ENCODE measurements around the gene KCNJ8.
"Not testable (repeated sequence)": the region's sequence is repeated elsewhere in the genome, so short reads cannot be mapped to it uniquely, and the experiment has no call there.

The KCNJ8 gene

DNA sequence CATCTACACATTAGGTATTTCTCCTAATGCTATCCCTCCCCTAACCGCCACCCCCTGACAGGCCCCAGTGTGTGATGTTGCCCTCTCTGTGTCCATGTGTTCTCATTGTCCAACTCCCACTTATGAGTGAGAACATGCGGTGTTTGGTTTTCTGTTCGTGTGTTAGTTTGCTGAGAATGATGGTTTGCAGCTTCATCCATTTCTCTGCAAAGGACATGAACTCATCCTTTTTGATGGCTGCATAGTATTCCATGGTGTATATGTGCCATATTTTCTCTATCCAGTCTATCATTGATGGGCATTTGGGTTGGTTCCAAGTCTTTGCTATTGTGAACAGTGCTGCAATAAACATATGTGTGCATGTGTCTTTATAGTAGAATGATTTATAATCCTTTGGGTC lies 8.2 kb upstream of the KCNJ8 start:
- DNase-seq, result not testable (repeated sequence)

DNA sequence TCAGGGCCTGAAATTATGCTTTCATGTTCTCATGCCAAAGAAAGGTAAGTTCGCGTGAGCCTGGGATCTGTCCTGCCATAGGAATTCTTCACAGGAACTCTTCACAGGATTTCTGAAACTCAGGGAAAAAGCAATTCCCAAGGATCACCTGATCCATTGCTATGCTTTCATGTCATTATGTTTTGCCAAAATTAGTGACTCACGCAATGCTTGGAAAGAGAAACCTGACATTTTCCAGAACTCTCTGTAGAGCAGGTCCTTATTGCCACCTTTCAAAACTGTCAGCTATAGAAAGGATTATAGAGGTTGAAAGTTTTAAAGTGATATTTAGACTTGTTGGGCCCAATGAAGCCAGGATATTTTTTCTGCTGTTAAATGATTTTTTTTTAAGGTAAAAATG lies 6.3 kb upstream of the KCNJ8 start:
- no peak for DNase-seq

DNA sequence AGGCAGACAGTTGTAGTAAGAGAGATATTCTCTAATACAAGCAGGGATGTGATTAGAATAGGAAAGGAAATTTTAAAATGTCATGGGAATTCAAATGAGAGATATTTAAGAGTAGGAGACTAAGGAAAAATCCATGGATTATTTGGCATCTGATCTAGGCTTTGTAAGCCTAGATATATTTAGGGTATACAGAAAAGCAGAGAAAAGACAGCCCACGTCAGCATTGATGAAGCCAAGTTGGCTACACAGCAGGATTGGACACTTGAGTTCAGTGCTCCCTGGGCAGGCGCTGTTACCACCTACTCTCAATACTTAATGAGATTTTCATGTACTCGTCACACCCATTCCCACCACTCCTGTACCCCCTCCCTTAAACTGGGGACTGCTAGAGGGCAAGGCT lies 1.7 kb upstream of the KCNJ8 start:
- DNase-seq, result no peak

DNA sequence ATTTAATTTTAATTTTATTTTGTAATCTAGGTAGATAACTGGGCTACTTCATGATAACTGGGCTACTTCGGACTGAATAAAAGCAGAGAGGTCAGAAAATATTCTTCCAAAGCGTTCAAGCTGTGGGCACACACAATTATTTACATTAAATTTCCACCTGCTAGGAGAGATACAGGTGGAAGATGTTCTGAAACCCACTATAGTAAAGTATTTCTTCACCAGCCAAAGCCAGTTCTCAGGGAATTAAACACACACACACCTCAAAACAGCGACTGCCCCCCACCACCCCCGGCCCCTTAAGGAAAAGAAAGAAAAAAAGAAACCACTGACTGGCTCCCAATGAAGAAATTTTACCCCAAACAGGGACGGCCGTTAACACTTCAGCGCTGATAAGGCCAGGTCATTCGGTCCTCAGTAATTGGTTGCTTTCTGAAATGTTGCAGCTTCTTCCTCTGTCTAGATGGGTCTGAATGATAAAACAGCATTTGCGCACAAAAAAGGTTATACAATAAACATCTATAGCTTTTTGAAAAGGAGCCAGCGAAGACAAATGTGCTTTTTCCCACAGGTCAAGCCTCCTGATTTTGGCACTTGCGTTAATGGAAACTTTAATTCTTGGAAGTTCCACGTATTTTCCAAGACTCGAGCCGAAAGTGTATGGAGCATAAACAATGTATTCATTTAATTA lies 771 bp upstream of the KCNJ8 start:
- no peak for DNase-seq

DNA sequence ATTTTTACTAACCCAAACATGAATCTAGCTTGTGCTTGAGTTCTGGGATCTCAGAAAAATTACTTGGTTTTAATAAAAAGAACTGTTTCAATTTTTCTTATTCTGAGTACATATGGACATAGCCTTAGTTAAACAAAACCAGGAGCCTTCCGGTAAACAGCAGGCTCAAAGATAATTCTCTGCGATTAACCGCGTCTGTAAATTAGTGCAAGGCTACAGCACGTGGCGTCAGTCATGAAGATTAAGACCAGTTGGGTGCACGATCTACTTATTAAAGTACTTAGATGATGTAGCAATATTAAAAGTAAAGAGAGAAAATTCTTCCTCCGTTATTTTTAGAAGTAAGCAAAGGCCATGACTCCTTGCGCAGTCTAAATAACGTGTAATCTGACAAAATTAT lies 700 bp downstream of the KCNJ8 start:
- no peak for DNase-seq

DNA sequence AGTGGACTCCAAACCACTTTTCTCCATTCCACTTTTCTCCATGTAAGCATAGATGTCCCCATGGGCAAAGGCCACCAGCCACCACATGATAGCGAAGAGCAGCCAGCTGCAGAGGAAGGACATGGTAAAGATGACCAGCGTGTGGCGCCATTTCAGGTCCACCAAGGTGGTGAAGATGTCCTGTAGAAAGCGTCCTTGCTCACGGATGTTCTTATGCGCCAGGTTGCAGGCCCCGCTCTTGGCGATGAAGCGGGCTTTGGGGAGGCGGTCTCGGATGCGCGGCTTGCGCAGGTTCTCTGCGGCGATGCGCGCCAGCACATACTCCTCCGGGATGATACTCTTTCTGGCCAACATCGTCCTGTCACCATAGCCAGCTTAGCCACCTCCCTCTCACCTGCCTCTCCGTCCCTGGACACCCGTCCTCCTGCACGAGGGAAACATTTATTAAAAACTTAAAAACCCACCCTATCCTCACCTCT lies 1.2 kb downstream of the KCNJ8 start:
- peak; percentile 25 for DNase-seq

DNA sequence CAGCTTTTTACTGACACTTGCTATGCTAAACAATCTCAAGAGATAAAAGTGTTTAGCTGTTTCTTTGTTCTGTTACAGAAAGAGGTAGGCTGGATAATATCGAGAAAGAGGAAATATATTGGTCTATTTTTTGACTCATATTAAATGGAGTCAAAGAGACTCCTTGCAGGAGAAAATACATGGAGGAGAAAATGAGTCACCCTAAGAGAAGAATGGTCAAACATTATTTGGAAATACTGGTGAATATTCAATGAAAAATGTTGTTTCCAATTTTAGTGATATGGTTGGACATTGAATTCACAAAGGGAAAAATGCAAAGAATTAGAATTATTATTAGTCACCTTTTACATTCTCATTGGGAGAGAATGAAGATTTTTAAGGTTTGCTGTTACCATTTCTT lies 3.2 kb downstream of the KCNJ8 start:
- no peak for DNase-seq

DNA sequence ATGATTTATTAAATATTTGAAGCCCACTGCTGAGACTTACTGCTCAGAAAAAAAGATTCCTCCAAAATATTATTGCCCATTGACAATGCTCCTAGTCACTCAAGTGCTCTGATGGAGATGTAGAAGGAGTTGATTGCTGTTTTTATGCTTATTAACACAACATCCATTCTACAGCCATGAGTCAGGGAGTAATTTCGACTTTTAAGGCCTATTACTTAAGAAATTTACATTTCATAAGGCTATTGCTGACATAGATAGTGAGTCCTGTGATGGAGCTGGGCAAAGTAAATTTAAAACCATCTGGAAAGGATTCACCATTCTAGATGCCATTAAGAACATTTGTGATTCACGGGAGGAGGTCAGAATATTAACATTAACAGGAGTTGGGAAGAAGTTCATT lies 5.2 kb downstream of the KCNJ8 start:
- DNase-seq, result no peak

DNA sequence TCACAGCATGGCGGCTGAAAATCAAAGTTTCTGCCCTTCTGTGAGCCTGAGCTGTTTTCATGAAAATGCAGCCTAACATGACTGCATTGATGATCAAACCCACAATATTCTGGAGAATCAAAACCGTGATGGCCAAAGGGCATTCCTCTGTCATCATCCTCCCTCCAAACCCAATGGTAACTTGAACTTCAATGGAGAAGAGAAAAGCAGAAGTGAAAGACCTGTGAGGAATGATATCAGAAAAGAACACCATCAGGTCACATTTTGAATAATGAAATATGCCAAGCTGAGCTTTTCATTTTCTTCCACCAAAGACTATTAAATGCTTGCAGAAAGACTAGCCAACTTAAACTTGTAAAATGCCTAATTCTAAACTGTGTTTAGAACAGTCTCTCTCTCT lies 8.1 kb downstream of the KCNJ8 start:
- no peak for DNase-seq

DNA sequence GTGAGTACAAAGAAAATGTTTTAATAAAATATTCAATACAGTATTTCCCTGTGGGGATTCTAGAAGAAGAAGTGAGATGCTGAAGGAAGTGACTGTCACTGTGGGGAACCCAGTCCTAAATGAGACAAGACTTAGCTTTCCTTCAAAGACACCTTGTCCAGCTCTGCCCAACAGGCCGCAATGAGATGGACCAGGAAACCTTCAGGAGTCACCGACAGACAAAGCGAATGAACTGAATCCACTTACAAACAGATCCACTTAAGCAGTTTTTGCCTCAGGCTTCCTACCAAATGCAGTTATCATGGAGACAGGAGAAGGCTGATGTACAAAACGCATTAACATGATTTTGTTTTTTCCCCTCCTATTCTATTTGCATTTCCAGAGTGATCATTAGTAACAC lies 9.6 kb downstream of the KCNJ8 start:
- DNase-seq, result no peak

DNA sequence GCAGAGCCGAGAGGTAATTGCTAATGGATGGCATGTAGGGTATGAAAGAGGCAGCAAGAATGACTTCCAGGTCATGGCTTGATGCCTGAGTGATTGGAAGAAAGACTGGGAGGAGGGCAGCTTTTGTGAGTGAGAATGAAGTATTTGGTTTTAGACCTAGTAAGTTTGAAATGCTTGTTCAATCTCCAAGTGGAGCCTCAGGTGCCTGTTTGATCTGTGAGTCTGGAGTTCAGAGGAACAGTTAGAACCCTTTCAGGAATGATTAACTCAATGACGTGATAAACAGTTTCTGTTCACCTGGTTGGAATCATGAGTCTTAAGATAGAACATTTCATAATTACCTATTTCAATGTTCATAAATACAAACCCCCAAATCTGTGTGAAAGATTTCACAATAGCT lies 10.4 kb downstream of the KCNJ8 start:
- no peak for DNase-seq

DNA sequence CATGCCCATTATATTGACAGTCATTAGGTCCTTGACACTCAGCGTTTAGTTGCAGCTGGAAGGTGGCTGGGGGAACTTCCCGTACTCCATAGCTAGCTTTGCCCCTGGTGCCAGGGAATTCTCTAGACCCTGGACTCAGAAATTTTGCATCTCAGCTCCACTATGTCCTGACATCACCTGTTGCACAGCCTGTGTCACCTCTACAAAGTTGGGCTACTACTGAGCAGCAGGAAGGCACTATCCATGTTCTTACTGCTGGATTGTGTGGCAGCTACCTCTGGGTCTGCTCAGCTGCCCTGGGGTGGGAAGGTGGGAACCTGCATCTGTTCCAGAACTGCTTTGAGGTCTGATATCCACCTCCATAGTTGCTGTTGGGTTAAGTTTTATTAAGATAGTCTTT lies 11.0 kb downstream of the KCNJ8 start:
- no peak for DNase-seq

DNA sequence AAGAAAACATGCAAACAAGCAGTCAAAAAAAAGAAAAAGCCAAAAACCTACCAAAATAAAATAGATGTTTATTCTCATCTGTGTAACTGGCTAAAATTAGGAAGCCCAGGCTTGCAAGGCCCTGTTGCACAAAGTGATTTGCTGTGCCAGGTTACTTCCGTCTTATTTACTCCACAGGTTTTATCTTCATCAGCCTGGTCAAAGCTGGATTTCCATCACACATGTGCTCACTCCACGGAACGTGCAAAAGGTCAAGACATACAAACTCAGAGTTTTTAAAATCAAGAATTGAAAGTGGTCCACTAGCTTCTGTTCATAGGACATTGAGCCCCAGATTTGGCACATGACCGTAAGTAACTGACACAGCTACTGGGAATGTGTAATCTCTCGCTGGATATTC lies 14.8 kb downstream of the KCNJ8 start:
- DNase-seq, result no peak

DNA sequence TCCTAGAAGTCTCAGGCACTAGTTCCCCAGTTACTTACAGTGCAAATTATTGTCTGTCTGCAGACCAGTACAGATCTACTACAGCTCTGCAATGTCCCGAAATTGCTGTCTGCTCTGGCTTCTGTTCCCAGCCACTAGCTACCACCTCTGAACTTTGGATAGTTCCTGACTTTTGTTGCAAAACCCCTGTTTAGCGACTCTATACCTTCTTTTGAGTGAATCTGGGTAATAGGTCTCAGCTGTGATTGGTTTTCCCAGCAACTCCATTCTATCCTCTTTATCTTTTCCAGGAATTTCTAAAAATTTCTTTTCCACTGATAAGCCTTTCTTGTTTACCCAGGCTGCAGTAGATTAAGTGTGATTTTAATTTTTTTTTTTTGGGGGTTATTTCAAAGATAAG lies 16.8 kb downstream of the KCNJ8 start:
- no peak for DNase-seq

DNA sequence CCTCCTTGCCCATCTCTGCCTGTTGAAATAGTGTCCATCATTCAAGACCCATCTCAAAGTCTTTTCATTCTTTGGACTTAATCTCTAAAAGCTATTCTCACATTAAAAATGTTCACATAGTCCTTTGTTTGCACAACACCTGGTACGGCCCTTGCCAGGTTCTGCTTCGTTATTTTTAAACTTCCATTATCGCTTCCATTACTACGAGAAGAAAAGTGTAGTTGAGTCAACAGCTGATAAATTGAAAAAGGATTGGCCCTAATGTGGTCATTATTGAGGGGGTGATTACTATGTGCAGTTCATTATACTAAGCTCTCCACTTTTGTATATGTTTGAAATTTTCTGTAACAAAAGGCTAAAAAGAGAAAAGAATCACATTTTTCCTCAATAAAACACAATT lies 17.8 kb downstream of the KCNJ8 start:
- no peak for DNase-seq

DNA sequence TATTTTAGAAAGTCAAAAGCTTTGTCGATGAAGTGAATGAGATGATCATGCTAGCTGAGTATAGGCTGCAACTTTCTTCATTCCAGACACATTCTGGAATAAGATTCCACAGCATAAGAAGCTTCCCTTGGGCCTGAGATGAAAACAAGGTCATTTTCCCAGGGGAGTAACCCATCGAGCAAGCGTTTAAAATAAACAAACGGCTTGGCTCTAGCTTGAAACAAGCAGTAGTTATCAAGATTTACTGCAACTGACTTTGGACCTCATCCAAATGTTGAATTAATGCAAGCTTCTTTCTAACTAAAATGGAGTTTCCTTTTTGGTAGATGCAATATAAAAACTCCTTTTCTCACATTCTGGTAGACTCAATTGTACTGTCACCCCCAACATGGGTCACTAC lies 23.0 kb downstream of the KCNJ8 start:
- DNase-seq, result no peak

DNA sequence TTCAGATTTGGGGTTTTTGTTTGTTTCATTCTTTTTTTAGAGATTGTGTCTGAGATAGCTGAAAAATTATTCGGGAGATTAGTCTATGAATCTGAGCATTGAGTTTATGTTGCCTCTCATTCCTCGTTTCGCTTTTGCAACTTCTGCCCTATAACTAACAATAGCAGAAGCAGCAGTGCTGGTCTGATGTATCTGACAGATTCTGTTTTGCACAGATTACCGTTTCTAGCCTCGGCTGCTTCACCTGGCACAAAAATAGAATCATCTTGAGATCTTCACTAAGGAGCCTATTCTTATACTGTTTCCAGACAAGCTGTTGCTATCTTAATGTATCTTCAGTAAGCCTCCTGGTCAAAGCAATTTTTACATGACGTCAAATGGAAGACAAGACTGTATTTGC lies 29.2 kb downstream of the KCNJ8 start:
- DNase-seq, result no peak

DNA sequence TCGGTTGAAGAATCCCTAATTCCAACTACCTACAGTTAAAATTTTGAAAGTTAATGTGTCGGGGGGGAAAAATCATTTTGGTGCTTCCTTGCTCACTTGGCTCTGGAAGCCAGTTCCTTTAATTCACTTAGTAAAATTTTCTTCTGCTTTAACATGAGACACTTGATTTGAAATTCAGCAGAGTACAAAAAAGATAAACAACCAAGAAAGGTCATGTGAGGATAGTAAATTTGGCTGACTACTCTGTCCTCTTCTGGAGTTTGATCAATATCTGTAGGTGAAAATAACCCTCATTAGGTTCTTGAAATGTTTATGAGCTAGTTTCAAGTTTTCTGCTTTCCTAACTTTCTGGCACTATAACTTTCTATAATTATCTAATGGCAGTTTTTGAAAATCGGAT lies 43.4 kb downstream of the KCNJ8 start:
- DNase-seq, result no peak

DNA sequence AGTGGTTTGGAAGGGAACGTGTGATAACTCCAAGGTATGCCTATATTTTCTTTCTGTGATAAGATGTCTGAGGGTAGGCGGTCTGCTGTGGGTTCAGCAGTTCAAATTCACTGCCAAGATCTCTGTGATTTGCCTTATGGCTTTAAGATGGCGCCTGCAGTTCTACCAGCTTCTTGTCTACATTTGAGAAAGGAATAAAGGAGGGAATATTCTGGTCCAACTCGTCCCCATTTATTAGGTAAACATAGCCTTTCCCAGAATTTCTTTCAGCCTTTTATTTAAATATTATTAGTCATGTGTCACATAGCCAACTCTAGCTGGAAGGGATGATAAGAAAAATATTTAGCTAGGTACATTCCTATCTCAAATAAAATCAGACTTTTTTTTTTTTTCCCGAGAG lies 48.8 kb downstream of the KCNJ8 start:
- DNase-seq, result no peak

DNA sequence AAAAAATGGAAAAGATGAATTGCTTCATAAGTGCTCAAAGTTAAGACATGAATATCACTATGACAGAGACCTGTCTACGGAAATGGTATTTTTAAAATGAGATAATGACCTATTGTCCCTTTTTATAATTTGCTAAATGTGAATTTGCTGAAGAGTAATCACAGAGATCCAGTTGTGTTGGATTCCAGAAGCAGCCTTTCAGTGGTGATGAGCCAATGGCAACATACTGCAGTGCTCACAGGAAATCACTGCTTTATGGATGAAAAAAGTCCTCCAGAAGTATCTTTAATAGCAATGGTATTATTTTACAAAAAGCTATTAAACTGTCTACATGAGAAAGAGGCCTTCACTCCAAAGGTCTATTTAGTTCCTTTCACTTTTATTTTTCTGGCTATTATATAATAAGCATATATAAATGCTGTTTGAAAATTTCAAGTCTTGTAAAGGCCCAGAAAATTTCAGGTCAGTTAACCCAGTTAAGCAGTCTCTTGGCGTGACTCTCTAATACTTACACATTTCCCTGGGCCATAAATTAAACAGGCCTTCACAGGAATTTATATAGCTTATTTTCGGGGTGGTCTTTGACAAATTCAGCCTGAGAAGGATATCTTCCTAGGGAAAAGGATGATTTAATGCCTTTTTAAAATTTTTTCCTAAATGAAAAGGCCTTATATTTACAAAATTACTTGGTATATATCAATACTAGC lies 55.4 kb downstream of the KCNJ8 start:
- DNase-seq, result no peak

DNA sequence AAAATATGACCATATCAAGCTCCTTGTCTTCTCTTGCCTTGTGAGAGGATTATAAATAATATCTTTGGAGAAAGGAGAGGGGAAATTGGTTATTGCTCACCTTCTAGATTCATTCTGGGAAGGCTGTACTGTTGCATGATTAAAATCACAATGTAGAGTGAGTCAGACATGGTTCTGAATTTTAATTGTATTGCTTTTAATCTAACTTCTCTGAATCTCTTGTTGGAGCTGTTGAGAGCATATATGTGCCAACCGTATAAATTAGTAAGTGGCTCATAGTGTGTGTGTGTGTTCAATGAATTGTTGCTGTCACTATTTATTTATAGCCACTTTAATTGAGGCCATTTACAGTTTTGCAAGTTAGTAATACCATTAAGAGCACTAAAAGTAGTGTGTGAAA lies 56.1 kb downstream of the KCNJ8 start:
- DNase-seq, result no peak

DNA sequence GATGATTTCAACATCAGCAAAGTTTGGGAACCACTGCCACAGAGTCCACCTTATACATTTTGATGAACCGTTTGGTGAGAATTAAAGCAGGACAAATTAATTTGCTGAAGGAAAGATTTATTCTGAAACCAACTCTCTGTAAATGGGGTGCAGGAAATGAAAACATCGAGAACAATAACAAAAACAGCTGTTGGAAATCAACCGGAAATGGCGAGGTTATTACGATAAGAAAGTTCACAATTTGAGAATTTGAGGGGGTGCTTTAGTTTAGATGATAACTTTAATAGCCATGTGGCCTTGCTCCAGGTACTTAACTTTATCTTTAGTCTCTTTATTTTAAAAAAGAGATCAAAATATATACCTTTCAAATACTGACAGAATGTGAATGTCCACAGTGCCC lies 56.7 kb downstream of the KCNJ8 start:
- no peak for DNase-seq

DNA sequence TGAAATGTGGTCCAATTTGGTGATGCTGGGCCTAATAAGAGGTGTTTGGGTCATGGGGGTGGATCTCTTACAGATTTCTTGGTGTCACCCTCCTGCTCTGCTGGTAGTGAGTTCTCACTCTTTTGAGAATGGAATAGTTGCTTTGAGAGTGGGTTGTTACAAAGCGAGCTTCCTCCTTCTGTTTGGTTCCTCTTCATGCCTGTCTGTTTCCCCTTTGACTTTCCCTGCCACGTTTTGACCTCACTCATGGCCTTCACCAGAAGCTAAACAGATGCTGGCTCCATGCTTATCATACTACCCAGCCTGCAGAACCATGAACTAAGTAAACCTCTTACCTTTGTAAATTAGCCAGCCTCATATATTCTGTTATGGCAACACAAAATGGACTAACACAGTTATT lies 59.1 kb downstream of the KCNJ8 start:
- DNase-seq, result no peak

Measured in activated CD4-positive, alpha-beta T cell treated with anti-CD3 and anti-CD28 coated beads for 48 hours (primary cell).